Measurements from ENCODE around the gene CHPT1.
"Not testable (repeated sequence)": the region's sequence is repeated elsewhere in the genome, so short reads cannot be mapped to it uniquely, and the experiment has no call there.

CHPT1 gene

DNA sequence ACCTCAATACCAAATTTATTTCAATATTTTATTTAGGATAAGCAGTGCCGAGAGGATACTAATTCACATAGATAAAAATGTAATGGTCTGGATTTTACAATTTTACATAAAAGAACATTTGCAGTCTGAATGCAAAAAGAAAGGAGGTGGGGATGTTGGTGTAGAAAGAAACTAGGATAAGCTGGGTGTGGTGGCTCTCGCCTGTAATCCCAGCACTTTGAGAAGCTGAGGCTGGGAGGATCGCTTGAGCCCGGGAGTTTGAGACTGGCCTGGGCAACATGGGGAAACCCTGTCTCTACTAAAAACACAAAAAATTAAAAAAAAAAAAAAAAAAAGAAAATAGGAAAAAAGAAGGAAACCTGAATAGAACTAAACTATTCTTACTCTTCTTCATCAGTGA is 25.0 kb downstream of the CHPT1 start:
- no peak for DNase-seq (ENCODE audit: low read depth)

DNA sequence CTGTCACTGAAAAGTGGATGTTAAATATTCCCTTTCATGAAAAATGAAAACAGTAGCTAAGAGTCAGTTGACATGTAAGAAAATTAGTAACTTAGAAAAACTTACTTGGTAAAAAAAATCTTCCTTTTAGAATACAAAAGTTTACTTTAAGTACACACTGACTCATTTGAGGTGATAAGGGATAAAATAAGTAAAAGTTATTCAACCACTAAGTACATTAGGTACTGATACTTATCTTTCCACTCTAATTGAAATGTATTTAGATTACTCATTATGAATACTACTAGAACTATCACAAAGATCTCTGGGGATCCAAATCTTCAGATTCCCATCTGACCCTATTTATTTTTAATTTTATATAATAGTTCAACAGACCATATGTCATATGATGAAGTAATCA is 29.7 kb downstream of the CHPT1 start:
- DNase-seq (ENCODE audit: low read depth): no peak

DNA sequence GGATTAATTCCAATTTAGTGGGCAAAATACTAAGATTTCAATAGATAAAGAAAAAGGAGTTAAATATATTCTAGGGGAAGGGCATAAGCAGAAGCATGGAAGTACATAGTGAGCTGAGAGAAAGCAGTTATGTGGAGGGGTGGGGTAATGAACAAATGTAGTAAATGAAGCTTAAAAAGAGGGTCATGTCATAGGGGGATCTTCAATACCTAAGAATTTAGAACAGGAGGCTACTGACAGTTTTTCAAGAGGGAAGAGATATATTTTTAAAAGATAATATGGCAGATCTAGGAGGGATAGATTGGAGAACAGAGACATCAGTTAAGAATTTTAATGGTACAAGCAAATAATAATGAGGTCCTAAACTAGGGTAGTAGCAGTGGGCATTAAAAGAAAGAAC is 32.4 kb downstream of the CHPT1 start:
- DNase-seq (ENCODE audit: low read depth): no peak

DNA sequence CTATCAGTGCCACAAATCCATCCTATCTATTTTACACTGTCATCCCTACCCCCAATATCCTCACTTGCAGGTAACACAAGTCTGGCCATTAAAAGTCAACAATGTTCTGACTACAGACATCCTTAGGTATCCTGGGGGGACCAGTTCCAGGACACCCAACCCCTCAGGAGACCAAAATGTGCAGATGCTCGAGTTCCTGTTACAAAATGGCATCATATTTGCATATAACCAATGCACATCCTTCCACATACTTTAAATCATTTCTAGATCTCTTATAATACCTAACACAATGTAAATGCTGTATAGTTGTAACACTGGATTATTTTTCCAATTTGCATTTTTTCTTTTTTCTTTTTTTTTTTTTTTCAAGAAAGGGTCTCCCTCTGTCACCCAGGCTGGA is 34.9 kb downstream of the CHPT1 start:
- no peak for DNase-seq (ENCODE audit: low read depth)

DNA sequence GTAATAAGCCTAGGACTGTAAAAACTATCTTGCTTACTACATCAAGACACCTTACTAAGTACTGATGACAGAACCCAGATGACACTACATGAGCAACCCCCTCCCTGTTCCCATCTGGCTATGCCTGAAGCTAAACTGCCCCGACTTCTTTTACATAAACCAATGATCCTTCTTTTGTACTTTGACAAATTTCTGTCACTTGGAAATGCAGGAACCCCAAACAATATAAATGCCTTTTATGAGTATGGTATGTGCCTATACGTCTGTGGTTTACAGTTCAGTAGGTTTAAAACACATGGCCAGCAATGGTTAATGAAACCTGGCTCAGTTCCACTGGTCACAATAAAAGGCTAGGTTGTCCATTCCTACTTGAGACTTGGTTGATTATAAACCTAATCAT is 35.7 kb downstream of the CHPT1 start:
- DNase-seq (ENCODE audit: low read depth): no peak

DNA sequence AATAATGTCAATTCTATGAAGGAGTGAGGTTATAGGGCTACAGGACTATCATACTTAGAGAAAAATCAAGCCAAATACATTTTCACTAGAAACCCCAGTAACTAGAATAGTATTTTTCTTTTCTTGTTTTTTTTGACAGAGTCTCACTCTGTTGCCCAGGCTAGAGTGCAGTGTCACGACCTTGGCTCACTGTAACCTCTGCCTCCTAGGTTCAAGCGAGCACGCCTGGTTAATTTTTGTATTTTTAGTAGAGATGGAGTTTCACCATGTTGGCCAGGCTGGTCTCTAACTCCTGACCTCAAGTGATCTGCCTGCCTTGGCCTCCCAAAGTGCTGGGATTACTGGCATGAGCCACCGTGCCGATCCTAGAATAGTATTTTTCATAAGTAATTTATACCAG is 37.0 kb downstream of the CHPT1 start:
- not testable (repeated sequence) for DNase-seq (ENCODE audit: low read depth)

DNA sequence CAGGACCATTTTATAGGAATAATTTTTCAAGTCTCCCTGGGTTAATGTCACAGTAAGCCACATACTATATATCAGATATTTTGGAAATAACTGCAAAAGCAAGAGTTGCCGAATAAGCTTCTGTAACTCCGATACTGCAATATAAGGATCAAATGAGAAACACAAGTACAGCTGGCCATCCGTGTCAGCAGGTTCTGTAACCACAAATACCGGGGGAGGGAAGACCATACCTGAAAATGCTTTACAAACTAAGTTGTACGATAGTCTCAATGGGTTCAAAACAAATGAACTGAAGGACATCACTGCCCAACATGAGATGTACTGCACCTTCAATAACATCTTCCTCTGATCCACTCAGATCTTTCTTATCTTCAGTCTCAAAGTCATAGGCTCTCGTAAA is 40.0 kb downstream of the CHPT1 start:
- no peak for DNase-seq (ENCODE audit: low read depth)

DNA sequence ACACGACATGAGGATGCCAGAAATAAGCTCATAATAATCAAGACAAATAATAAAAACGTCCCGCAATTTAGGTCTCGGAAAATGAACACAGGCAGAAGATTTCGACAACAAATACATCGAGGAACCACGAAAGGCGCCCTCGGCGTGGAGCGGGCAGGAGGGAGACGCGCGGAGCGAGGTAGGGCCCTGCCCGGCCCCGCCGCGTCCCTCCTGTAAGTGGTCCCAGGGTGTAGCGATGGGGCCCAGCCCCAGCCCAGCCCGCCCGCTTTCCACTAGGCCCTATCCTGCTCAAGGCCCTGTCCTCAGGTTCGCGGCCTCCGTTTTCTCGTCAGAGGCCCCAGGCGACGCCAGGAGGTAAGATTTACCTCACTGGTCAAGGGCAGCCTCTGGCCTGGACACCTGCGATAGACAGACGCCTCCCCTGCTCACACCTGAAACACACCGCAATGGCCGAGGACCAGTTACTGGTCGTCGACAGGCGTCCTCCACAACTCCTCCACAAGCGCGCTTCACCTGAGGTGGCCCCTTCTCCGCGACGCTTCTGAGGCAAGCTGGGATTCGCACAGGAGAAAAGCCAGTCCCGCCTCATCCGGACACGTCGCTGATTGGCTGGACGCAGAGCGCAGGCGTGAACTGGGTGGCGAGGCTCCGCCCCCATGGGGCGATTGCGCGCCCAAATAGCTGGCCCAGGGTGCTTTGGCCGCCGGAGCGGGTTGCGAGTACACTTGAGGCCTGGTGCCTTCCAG is 41.7 kb downstream of the CHPT1 start, which contains the start of gene SYCP3:
TSS of gene SYCP3 (minus strand) at position 543 of the 746 bp plus-strand sequence. CDS start 1,527 bp downstream, outside the sequence.
- DNase-seq (ENCODE audit: low read depth): no peak

DNA sequence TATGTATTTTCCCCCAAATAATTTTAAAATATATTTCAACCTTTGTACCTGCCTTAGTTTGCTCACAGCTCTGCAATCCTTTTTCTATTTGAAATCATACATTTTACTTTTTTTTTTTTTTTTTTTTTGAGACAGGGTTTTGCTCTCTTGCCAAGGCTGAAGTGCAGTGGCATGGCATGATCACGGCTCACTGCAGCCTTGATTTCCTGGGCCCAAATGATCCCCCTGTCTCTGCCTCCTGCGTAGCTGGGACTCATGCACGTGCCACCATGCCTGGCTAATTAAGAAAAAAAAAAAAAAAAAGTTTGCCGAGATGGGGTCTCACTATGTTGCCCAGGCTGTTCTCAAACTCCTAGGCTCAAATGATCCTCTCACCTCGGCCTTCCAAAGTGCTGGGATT is 43.1 kb downstream of the CHPT1 start:
- no peak for DNase-seq (ENCODE audit: low read depth)

DNA sequence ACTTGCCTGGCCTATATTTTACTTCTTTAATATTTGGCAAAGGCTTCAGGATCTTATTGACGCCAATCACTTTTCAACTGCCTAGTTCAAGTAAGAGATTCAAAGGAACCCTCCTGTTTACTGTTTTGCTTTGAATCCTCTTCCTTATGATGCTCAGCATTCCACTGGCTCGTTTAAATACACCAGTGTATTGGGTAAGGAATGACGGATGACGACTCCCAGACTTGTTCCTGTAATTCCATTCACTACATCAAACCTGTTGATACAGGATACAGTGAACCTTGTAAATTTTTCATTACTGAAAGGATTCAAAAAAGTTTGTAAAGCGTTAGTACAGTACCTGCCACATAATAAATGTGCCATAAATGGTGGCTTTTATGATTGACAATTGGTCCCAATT is 43.5 kb downstream of the CHPT1 start:
- DNase-seq (ENCODE audit: low read depth): no peak

DNA sequence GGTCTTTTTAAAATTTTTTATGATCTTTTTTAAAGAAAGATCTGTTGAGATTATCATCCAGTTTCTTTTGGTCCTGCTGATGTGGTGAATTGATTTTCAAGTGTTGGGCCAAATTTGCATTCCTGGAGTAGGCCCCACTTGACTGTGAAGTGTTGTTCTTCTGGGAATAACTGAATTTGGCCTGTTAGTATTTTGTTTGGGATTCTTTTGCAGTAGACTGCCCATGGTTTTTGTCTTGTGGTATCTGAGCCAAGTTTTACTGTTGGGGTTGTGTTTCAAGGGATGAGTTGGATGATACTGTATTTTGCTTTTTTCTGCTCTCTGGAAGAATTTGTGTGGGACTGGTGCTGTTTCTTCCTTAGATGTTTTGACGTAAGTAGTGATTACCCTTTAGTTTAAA is 45.8 kb downstream of the CHPT1 start:
- no peak for DNase-seq (ENCODE audit: low read depth)

DNA sequence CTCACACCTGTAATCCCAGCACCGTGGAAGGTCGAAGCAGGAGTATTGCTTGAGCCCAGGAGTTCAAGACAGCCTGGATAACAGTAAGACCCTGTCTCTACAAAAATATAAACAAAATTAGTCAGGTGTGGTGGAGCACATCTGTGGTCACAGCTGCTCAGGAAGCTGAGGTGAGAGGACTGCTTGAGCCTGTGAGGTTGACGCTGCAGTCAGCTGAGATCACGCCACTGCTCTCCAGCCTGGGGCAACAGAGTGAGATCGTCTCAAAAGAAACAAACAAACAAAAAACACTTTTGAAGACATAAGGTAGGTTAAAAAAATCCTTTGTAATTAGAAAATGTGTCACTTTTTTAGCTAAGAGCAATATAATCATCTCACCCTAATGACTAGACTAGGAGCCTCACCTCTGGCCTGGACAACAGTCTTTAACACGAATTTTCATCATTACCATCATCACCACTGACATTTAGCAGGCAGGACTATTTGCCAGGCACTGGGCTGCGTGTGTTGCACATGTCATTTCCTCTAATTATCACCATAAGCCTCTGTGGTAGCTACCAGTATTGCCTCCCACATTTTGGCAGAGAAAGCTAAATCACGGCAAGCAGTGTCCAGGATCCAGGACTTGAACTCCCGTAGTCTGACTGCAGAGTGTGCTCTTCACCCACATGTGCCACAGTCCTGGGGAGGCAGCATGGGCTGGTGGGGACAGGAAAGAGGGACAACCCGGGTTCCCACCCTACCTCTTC is 46.5 kb downstream of the CHPT1 start:
- DNase-seq (ENCODE audit: low read depth): no peak

DNA sequence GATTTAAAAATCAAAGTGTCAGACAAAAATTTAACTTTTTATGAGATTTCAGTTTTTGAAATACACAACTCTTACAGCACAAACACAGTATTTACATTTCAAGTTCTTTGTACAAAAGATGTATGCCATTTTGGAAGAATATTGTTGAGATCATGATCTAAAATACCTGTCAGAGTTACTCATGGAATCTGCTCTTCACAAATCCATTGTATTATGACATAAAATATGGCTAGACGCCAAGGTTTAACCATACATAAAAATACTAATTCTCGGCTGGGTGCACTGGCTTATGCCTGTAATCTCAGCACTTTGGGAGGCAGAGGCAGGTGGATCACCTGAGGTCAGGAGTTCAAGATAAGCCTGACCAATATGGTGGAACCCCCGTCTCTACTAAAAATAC is 48.0 kb downstream of the CHPT1 start:
- DNase-seq (ENCODE audit: low read depth): no peak

DNA sequence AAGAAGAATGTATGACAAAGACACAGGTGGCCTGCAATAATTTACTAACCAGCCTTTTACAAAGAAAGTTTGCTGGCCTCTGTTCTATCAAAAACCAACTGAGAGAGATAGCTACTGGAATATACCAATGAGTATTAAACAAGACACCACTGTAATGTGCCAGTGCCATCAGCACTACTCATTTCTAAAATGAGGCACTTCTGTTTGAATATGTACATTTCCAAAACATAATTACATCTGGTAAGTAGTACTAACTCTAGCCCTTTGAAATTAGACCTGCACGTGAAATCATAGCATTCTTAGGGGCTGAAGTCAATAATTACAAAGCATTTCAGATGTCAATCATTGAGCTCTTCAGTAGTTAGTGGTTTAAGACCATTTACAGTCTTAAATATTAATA is 48.8 kb downstream of the CHPT1 start:
- DNase-seq (ENCODE audit: low read depth): no peak

DNA sequence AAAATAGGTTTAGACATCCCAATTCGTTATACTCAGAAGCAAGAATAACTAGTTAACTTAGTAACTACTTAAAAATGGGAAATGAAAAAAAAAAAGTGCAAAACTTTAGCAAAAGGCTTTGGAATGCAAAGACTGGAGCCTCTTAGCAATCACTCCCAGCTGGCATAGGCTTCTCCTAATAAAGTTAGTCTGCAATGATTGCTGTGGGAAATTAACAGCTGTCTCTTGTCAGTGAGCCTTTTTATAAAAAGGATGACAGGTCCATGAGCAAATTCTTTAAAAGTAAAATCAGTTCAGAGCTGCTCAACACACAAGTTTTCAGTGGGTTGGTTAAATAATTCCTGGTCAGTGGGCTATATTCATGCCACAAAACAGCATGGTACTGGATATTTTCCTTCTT is 49.2 kb downstream of the CHPT1 start:
- no peak for DNase-seq (ENCODE audit: low read depth)

DNA sequence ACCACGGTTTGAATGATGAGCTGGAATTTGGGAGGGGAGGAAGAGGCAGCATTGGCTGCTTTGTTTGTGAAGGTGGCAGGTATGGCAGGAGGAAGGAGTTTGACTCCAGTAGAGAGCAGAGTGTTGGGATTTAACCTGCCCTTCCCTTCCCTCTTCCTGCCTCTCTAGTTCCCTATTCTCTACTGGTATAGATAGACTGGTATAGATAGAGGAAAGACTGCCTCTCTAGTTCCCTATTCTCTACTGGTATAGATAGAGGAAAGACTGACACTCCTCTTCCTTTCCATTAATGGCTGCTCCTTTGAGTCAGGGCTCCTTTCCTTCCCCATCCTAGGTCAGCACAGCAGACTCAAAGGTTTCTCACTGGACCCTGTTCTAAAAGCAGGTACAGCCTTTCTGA is 50.3 kb downstream of the CHPT1 start:
- no peak for DNase-seq (ENCODE audit: low read depth)

DNA sequence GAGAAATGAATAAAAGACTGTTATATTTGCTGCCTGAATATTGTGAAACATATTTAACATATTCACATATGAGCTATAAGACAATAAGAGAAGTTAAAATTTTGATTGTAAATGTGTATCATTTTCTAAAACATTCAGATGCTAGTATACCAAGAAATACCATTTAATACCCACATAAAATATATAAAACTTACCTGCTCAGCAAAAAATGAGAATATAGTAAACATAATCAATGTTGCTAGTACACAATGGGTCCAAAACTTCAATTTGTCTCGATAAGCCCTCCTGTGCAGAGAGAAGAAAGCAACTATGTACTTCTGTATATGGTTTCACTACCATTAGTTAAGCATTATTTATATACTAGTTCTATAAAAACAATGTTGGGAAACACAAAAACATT is 51.5 kb downstream of the CHPT1 start:
- DNase-seq (ENCODE audit: low read depth): no peak

DNA sequence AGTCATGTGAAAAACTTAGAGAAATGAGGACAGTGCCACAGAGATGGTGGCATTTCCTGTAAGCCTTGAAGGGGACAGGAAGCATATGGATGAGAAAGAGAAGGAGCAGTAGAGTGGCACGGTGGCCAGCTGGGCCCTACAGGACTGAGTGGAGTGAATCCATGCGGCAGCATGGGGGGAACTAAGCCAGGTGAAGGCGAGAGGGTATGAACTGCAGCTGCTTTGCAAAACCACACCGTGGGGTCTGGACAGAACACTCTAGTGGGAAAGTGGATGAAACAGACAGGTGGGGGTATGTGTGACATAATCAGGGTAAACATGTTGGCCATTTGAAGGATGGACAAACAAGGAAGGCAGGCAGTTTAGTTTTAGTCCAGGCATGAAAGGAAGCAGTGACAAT is 52.2 kb downstream of the CHPT1 start:
- DNase-seq (ENCODE audit: low read depth): no peak

DNA sequence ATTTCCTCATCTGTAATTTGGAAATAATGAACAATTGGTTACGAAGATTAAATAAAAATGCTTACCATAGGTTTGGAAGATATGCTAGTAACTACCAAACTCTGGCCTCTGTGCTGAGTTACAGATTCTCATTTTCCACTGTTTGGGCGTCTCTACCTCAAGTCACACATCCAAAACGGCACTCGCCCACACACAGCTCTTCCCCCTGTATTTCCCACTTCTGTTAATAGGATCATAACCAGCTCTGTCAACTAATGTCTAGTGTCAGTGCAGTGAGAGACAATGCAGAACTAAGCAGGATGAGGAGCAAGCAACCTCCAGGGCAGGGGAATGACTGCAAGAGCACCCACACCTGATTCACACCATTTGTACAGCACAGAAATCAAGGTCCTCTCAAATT is 52.7 kb downstream of the CHPT1 start:
- DNase-seq (ENCODE audit: low read depth): no peak

DNA sequence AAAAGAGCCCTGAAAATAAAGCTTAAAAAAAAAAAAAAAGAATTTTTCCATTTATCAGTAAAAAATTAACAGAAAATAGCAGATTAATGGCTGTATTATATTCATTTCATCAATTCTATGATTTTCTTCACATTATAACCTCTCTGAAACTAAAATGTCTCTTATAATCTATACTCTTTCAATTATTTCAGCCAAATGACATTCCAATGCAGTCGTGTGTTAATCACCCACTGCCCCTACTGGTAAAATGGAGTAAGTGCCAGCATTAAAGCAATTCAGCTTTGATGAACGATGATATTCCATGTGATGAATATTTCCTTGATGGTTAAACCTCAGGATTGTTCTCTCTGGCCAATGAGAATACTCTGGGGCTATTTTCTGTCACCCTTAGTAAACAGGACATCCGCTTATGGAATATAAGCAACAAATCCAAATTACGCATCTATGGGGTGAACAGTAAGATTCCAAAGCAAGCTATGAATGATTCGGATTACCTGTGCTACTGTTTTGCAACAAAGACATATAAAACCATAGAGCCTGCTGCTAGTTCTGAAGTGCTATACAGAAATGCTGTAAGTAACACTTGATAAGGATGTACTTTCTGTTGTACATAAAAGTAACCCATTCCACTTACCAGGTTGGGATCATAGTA is 62.1 kb downstream of the CHPT1 start:
- DNase-seq (ENCODE audit: low read depth): no peak

DNA sequence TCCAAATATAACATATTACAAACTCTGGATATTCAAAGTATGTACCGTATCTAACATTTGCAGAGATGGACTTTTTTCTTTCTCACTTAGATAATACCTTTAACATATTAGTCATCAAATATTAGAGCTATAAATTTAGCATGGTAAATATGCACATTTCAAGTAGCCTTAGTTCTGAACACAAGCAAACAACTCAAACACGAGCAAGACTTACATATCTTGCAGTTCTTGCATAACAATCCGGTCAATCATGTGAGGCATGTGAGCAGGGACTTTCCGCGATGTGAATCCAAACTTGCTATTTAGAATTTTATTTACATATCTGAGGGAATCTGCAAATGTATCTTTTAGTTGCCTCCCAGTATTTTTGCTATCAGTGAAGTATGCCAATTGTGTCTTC is 63.9 kb downstream of the CHPT1 start:
- DNase-seq (ENCODE audit: low read depth): no peak

DNA sequence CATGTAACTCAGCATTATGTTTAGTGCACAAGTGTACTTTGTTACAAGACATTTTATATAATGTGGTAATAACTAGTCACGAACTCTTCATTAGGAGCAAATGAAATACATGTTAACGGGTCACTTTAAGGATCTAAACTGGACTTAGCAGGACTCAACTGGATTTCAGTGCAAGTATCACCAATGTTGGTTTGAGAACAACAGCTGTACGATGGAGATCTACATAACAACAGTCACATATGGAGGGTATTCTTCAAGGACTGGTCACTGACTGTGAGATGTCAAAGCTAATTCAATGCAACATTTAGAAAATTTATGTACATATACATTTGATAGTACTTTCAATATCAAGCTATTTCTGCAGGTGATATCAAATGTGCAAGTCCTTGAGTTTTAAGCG is 64.3 kb downstream of the CHPT1 start:
- no peak for DNase-seq (ENCODE audit: low read depth)

DNA sequence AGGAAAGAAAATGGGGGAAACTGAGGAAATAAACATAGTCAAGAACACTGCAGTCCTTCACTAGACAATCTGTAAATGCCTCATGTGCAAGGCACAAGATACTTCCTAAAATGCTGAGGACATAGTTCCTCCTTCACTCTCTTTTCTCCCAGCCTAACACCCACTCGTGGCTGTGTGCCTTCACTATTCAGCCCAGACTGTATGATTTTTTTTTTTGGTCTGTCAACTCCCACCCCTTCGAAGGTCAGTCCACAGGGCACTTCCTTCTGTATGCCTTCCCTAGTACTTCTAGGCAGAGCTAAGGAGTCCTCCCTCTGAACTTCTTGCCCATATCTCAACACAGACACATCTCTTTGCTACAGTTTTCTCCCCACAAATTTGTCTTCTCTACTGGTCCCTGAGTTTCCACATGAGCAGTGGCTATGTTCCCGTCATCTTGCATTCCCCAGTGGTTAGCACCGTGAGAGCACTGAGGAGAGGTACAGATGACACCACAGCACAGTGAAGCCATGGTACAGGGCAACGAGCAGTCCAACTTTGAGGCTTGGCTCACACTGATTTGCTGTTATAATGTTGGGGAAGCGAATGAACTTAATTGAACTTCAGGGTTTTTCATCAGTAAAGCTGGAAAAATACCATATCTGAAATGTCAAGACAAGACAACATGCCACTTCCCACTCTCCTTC is 65.9 kb downstream of the CHPT1 start:
- DNase-seq (ENCODE audit: low read depth): no peak

Data from stimulated activated CD8-positive, alpha-beta memory T cell treated with anti-CD3 and anti-CD28 coated beads, Interleukin-7, amount 100 ng/mL, for 24 hours (primary cell).